ENCODE results near the gene OFD1. TPM values are rescaled to one million over a fixed set of nuclear protein-coding genes. Genes with fewer than 3 reads are reported as not detected.

The OFD1 gene
- total RNA-seq, 1 donor from 2014 or later: 65.4 TPM

DNA sequence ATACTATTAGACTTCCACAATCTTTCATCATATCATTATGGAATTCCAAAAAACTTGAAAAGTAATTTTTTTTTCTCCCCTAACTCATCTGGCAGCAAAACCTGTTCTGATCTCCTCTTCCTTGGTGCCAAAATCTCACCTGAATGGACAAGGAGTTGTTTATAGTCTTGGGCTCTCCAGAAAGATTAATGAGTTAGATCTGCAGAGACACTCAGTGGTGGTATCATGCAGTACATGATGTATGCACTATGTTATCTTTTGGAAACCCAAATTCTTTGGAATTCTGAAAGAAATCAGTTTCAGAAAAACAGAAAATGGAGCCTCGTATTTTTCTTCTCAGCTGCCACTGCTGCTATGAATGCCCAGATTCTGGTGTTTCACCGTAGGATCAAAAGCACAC, 70.7 kb downstream of the OFD1 start:
- peaks cover 14% of the 10 kb centered on the region for H3K9me3 Mint-ChIP-seq (ENCODE audit: low read depth)
- H3K27ac Mint-ChIP-seq: no peak overlapping the region
- H3K27me3 Mint-ChIP-seq: peaks cover 6% of the 10 kb centered on the region
- no peak overlapping the region for H3K4me3 Mint-ChIP-seq (ENCODE audit: low read depth)
- no peak for DNase-seq (ENCODE audit: low spot score, unreplicated experiment)
- peaks cover 6% of the 10 kb centered on the region for H3K4me1 Mint-ChIP-seq (ENCODE audit: low read depth)
- TF ChIP-seq, protein P1, sequence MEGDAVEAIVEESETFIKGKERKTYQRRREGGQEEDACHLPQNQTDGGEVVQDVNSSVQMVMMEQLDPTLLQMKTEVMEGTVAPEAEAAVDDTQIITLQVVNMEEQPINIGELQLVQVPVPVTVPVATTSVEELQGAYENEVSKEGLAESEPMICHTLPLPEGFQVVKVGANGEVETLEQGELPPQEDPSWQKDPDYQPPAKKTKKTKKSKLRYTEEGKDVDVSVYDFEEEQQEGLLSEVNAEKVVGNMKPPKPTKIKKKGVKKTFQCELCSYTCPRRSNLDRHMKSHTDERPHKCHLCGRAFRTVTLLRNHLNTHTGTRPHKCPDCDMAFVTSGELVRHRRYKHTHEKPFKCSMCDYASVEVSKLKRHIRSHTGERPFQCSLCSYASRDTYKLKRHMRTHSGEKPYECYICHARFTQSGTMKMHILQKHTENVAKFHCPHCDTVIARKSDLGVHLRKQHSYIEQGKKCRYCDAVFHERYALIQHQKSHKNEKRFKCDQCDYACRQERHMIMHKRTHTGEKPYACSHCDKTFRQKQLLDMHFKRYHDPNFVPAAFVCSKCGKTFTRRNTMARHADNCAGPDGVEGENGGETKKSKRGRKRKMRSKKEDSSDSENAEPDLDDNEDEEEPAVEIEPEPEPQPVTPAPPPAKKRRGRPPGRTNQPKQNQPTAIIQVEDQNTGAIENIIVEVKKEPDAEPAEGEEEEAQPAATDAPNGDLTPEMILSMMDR (IDR thresholded peaks at IDR 0.05; ENCODE audit: unreplicated experiment): no peak
- no peaks in the 10 kb centered on the region for H3K36me3 Mint-ChIP-seq (ENCODE audit: insufficient read depth)

DNA sequence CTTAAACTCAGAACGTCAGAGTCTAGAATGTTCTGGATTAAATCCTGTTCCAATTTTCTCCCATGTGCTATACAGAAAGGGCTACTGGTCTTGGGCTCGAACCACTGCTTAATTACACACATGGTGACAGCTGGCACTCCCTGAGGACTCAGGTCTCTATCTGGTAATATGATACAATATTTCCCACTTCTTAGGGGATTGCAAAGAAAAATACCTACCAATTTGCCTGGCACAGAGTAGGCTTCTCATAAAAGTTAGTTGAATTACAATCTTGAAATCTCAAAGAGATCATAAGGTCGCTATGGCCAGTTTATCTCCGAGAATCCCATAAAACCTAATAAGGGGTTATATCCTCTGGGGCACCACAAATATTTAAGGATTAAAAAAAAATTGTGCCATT, 73.7 kb downstream of the OFD1 start:
- DNase-seq (ENCODE audit: low spot score, unreplicated experiment): no peak
- no peak overlapping the region for H3K4me3 Mint-ChIP-seq (ENCODE audit: low read depth)
- H3K9me3 Mint-ChIP-seq (ENCODE audit: low read depth): peaks cover 17% of the 10 kb centered on the region
- H3K4me1 Mint-ChIP-seq (ENCODE audit: low read depth): no peaks in the 10 kb centered on the region
- TF ChIP-seq, protein P1 (IDR thresholded peaks at IDR 0.05; ENCODE audit: unreplicated experiment): no peak
- H3K36me3 Mint-ChIP-seq (ENCODE audit: insufficient read depth): no peaks in the 10 kb centered on the region
- peaks cover 6% of the 10 kb centered on the region for H3K27me3 Mint-ChIP-seq
- H3K27ac Mint-ChIP-seq: no peak overlapping the region

DNA sequence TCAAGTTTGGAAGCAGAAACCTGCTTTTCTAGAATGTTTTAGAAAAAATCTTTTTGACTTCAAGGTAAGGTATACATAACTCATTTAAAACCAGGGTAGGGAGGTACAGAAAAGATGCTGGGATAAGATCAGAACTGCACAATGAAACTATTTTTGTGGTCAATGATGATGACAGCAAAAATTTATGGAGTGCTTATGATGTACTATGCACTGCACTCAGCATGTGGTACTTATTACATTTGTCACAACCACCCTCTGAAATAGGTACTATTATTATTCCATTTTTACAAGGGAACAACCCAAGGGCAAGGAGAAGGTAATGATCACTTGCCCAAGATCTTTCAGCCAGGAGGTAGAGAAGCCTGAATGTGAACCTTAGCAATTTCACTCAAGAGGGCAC, 74.3 kb downstream of the OFD1 start:
- Mint-ChIP-seq H3K27me3 (peaks cover under 1% of the 10 kb centered on the region), H3K9me3 (ENCODE audit: low read depth) (peaks cover 20% of the 10 kb centered on the region), H3K4me3 (ENCODE audit: low read depth) (no peak overlapping the region), H3K36me3 (ENCODE audit: insufficient read depth) (no peaks in the 10 kb centered on the region), H3K4me1 (ENCODE audit: low read depth) (no peaks in the 10 kb centered on the region), H3K27ac (no peak overlapping the region)
- no peak for DNase-seq (ENCODE audit: low spot score, unreplicated experiment)
- TF ChIP-seq, protein P1 (IDR thresholded peaks at IDR 0.05; ENCODE audit: unreplicated experiment): no peak

- DNase-seq (ENCODE audit: low spot score, unreplicated experiment): no peak
- peaks cover 6% of the 10 kb centered on the region for H3K27me3 Mint-ChIP-seq
- H3K27ac Mint-ChIP-seq: no peak overlapping the region
- TF ChIP-seq, protein P1 (IDR thresholded peaks at IDR 0.05; ENCODE audit: unreplicated experiment): no peak
- no peaks in the 10 kb centered on the region for H3K4me1 Mint-ChIP-seq (ENCODE audit: low read depth)
- peaks cover 2% of the 10 kb centered on the region for H3K36me3 Mint-ChIP-seq (ENCODE audit: insufficient read depth)
- no peak overlapping the region for H3K4me3 Mint-ChIP-seq (ENCODE audit: low read depth)
- peaks cover 29% of the 10 kb centered on the region for H3K9me3 Mint-ChIP-seq (ENCODE audit: low read depth)
Measured at GRCh38 chrX:13815664-13816063, 81.1 kb downstream of the OFD1 start.

DNA sequence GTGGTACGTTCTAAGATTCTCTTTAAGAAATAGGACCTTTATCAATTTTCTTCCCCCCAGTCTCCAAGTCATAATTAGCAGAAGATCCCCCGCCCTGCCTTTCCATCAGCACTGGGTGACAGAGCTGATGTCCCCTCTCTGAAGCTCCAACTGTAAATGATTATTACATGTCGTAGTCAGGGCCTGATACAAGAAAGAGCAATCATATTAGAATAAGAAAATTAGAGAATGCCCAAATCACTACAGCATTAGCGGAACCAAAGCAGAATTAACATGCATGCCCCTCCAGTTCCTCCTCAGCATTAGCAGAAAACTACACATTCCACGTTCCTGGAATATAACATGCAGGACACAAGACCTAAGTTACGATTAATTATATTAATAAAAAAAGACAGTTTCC, 81.6 kb downstream of the OFD1 start:
- Mint-ChIP-seq H3K9me3 (ENCODE audit: low read depth) (peaks cover 34% of the 10 kb centered on the region), H3K4me3 (ENCODE audit: low read depth) (no peak overlapping the region), H3K36me3 (ENCODE audit: insufficient read depth) (peaks cover 2% of the 10 kb centered on the region), H3K27ac (no peak overlapping the region), H3K4me1 (ENCODE audit: low read depth) (no peaks in the 10 kb centered on the region), H3K27me3 (peaks cover 6% of the 10 kb centered on the region)
- TF ChIP-seq, protein P1 (IDR thresholded peaks at IDR 0.05; ENCODE audit: unreplicated experiment): no peak
- DNase-seq (ENCODE audit: low spot score, unreplicated experiment): no peak

Data from progenitor cell of endocrine pancreas (in vitro differentiated cells).